NCI-H128 (cell line): Measurements from ENCODE around the gene FADS3.

Source experiments
- DNase-seq: peaks from one replicate; lab custom pipeline; 2025; ENCODE audit not compliant: unreplicated experiment; lab: John Stamatoyannopoulos, UW

Gene FADS3

GRCh38 chr11:61839742-61840141 is 51.6 kb downstream of the FADS3 start:
- no peak for DNase-seq

- DNase-seq = no peak
These were observed 52.4 kb downstream of the FADS3 start for GRCh38 chr11:61838921-61839320.

- DNase-seq = no peak
These were observed 52.8 kb downstream of the FADS3 start for GRCh38 chr11:61838501-61838900.

GRCh38 chr11:61837411-61838005 is 53.8 kb downstream of the FADS3 start:
- no peak for DNase-seq

GRCh38 chr11:61836193-61836592 is 55.2 kb downstream of the FADS3 start:
- no peak for DNase-seq

GRCh38 chr11:61834278-61835048 is 56.9 kb downstream of the FADS3 start:
- DNase-seq = no peak

GRCh38 chr11:61833926-61834277 is 57.4 kb downstream of the FADS3 start:
- DNase-seq = no peak

- no peak for DNase-seq
These were observed 57.9 kb downstream of the FADS3 start for GRCh38 chr11:61833471-61833870.

- DNase-seq = no peak
These were observed 58.6 kb downstream of the FADS3 start for GRCh38 chr11:61832754-61833153.

- DNase-seq = no peak
These were observed 59.1 kb downstream of the FADS3 start for GRCh38 chr11:61832207-61832606.

- DNase-seq = no peak
These were observed 60.9 kb downstream of the FADS3 start for GRCh38 chr11:61830237-61831105.

GRCh38 chr11:61829806-61830205 is 61.5 kb downstream of the FADS3 start:
- DNase-seq = no peak

- DNase-seq = peak; percentile 24
These were observed 62.5 kb downstream of the FADS3 start for GRCh38 chr11:61828629-61829407.

- DNase-seq = no peak
These were observed 63.0 kb downstream of the FADS3 start for GRCh38 chr11:61828379-61828628.

- peak; percentile 95 for DNase-seq
These were observed 63.6 kb downstream of the FADS3 start, which contains the start of gene FADS2 for GRCh38 chr11:61827571-61828378. TSS of gene FADS2 (plus strand) at chr11:61828300. CDS start at chr11:61828391, 91 bp downstream.

GRCh38 chr11:61826930-61827570 is 64.3 kb downstream of the FADS3 start:
- DNase-seq = no peak
